GM12872 (cell line): Measurements from ENCODE around the gene RPL18.

ENCODE experiments used
- TF ChIP-seq, protein P1 (sequence below): IDR thresholded peaks from 3 replicates; pipeline ENCODE4 v1.5.1; 2011; ENCODE audit warnings: low read depth, mild to moderate bottlenecking, low read length, moderate library complexity; ENCODE audit not compliant: insufficient read depth

RPL18 gene

DNA sequence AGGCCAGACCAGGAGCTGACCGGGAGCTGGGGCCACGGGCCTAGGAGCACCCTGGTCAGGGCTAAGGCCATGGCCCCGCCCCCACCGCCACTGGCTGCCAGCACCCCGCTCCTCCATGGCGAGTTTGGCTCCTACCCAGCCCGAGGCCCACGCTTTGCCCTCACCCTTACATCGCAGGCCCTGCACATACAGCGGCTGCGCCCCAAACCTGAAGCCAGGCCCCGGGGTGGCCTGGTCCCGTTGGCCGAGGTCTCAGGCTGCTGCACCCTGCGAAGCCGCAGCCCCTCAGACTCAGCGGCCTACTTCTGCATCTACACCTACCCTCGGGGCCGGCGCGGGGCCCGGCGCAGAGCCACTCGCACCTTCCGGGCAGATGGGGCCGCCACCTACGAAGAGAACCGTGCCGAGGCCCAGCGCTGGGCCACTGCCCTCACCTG, 6.9 kb upstream of the RPL18 start:
- TF ChIP-seq, protein P1, sequence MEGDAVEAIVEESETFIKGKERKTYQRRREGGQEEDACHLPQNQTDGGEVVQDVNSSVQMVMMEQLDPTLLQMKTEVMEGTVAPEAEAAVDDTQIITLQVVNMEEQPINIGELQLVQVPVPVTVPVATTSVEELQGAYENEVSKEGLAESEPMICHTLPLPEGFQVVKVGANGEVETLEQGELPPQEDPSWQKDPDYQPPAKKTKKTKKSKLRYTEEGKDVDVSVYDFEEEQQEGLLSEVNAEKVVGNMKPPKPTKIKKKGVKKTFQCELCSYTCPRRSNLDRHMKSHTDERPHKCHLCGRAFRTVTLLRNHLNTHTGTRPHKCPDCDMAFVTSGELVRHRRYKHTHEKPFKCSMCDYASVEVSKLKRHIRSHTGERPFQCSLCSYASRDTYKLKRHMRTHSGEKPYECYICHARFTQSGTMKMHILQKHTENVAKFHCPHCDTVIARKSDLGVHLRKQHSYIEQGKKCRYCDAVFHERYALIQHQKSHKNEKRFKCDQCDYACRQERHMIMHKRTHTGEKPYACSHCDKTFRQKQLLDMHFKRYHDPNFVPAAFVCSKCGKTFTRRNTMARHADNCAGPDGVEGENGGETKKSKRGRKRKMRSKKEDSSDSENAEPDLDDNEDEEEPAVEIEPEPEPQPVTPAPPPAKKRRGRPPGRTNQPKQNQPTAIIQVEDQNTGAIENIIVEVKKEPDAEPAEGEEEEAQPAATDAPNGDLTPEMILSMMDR, result no peak

DNA sequence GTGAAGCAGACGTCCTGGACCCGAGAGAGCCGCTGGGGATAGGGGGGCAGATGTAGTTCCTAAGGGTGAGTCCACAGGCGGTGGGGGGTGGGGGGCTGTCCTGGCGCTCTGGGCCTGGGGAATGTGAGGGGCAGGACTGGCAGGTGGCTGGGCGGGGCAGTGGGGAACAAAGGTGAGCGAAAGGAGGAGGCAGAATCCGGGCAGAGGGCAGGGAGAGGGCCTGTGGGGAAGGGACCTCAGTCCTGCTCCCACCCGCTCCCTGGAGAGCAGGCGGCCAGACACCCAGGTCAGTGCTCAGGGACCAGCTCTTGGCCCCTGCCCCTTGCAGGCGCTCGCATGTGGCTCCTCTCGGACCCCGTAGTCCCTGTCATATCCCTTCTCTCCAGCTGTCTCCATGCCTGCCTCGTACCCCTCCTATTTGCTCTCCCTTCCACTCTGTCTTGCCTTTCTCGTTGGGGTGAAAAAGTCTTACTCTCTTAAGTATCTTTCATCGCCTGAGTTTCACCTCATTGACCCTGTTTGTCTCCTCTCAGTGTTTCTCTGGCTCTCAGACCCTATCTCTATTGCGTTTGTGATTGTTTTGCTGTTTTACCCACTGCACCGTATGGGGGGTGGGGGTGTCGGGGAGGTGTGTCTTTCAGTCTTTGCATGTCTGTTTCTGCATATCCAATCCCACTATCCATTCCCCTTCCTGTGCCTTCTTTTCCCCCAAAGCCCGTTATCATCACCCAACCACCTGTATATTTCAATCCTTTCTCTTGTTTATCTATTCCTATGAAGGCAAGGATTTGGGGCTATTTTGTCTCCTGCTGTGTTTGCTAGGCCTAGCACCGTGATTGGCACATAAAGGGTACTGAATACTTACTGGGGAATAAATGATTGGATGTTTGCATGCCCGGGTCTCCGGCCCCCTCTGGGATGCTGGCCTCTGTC, 6.1 kb upstream of the RPL18 start:
- TF ChIP-seq, protein P1, result no peak

DNA sequence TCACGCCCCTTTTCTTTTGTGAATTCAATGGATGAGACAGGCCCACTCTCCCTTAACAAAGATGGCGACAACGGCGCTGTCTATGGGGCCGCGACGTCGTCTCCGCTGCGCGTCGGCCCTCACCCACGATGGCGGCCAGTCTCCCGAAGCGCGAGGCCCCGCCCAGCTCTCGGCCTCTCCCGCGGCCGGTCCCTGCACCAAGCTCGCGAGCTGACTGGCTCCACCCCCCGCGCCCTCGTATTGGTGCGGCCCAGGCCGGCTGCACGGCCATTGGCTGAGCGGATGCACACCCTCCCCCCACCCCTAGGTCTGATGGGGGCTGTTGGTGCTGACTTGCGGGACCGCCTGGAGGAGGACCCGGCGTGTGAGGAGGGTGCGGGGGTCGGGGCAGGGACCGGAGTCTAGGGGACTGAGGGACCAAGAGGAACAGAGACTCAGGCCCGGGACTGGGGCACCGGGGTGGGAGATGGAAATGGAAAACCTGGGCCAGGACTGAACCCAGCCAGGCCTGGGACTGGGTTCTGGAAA, 5.2 kb upstream of the RPL18 start:
- TF ChIP-seq, protein P1, result no peak

DNA sequence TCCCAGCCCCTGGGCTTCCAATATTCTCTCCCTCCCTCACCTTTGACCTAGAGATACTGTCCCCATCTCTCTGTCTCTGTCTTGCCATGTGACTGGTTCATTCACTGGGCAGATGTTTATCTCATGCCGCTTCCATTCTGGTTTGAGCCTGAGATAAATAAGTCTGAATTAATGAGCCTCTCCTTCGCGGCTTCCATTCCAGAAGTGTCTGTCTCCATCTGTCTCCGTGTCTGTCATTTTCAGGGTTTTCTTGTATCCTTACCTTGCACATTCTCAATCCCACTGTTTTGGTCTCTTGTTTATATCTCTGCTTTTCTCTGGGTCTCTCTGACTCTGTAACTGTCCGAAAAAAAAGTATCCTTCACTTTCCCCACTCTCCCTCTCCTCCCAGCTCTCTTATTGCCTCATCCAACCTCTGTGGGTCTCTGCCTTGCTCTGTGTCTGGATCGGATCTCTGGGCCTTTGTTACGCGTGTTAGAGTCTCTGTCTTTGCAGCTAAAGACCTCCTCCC, 4.6 kb upstream of the RPL18 start:
- TF ChIP-seq, protein P1, result no peak

DNA sequence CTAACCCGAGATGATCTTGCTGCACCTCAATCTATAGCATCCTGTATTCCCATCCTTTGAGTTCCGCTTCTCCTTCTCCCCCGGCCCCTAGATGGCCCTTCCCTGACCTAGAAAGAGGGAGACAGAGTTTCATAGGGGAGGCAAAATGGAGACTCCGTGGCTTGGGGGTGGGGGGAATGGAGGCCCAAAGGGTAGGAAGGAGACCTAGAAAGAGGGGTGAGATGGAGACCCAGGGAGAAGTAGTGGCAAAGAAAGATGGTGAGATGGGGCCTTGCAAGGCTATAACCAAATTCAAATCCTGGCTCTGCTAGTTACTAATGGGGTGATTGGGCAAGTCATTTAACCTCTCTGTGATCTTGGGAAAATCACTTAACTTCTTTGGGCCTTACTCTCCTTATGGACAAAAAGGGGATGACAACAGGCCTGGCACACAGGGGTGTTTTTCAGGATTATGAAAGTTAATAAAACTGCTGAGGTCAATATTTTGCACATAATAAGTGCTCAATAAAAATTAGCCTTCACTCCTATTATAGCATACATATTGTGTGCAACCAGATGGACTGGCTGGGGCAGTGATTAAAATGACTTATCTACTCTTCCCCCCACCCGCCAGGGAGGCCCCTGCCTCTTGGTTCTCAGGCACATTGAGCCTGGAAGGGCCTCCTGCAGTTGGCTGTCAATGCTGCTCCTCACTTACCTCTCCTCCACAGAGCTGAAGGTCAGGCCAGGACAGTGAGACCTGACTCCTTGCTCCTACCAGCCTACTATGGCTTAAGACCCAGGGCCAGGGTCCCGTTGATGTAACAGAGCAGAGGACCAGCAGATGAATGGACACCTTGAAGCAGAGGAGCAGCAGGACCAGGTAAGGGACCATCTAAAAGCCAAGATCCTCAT, 961 bp upstream of the RPL18 start:
- TF ChIP-seq, protein P1, result no peak

DNA sequence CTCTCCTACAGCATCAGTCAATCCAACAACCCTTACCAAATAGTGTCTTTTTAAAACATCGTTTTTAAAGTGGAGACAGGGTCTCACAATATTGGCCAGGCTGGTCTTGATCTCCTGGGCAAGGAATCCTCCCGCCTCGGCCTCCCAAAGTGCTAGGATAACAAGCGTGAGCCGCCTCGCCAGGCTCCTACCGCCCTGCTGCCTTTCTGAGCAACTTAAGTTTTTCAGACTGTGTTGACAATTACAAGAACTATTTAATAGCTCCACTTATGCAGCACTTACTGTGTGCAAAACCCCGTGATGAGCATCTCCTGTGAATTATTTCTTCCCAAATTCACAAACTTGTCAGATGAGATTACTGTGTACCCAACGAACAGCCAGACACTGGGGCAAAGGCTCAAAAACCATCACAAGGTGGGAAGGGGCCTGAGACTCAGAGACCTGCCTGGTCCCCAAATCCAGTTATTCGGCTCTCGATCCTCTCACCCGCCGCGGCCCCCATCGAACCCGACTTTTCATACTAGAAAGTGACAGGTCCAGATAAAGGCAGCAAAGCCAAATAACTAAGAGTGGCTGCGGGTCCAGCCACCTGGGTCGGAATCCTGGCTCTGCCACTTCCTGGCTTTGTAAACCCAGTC, 581 bp downstream of the RPL18 start:
- TF ChIP-seq, protein P1, result no peak
